Omental fat pad (tissue), 4 donors: ENCODE data around the gene MT1H. TPM values are rescaled to one million over a fixed set of nuclear protein-coding genes. Genes with fewer than 3 reads are reported as not detected.

Experiments
- ATAC-seq: fragments of 150-250 bp; one replicate; pipeline ENCODE4 v1.9.1; 2016; ENCODE audit warnings: mild to moderate bottlenecking, moderate library complexity; ENCODE audit not compliant: low FRiP score
- DNase-seq: peaks from one replicate; pipeline ENCODE4 v3.0.0-alpha.2; 2019; ENCODE audit warnings: low spot score
- total RNA-seq, 4 donors: library from RNA; depleted of rRNA; stranded (reverse); fragments of >200 nt; gene quantifications; one replicate each; pipeline ENCODE4 v1.1.0, GENCODE V29; 2016
- TF ChIP-seq, protein P1 (sequence below), 3 donors: fragments of 450-650 bp; IDR thresholded peaks; one replicate each; pipeline ENCODE4 v1.5.1; 2016 to 2017; ENCODE audit warnings: antibody characterized with exemption in 3 of 3, mild to moderate bottlenecking in 3 of 3, moderate library complexity in 2 of 3

MT1H gene
- total RNA-seq, 4 donors from 2014 or later: 11.9 to 23.3 TPM; not detected in 2

- no peak for ATAC-seq
- TF ChIP-seq, protein P1, sequence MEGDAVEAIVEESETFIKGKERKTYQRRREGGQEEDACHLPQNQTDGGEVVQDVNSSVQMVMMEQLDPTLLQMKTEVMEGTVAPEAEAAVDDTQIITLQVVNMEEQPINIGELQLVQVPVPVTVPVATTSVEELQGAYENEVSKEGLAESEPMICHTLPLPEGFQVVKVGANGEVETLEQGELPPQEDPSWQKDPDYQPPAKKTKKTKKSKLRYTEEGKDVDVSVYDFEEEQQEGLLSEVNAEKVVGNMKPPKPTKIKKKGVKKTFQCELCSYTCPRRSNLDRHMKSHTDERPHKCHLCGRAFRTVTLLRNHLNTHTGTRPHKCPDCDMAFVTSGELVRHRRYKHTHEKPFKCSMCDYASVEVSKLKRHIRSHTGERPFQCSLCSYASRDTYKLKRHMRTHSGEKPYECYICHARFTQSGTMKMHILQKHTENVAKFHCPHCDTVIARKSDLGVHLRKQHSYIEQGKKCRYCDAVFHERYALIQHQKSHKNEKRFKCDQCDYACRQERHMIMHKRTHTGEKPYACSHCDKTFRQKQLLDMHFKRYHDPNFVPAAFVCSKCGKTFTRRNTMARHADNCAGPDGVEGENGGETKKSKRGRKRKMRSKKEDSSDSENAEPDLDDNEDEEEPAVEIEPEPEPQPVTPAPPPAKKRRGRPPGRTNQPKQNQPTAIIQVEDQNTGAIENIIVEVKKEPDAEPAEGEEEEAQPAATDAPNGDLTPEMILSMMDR (IDR thresholded peaks at IDR 0.05): no peak
- DNase-seq: no peak
These were observed 21.0 kb downstream of the MT1H start for GRCh38 chr16:56690420-56691122.

GRCh38 chr16:56691885-56692284 is 22.3 kb downstream of the MT1H start:
- DNase-seq (no peak), ATAC-seq (no peak)
- TF ChIP-seq, protein P1 (IDR thresholded peaks at IDR 0.05): no peak

DNA sequence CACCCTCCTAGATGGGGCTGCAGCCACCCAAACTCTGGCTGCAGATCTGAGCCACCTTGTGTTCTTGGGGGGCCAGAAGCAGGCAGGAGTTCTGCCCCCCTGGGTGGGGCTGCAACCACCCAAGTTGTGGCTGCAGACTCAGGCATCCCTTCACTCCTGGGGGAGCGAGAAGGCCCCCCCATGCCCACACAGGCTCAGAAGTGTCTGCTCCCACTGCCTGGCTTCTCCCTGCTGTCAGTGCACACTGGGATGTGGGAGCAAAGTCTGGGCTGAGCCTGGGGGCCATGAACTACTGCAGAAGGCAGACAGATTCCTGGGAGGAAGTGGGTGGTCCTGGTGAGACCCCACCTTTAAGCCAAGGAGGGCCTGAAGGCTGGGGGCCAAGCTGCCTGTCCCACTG is 25.6 kb downstream of the MT1H start:
- TF ChIP-seq, protein P1 (IDR thresholded peaks at IDR 0.05): no peak
- DNase-seq: no peak
- no peak for ATAC-seq

DNA sequence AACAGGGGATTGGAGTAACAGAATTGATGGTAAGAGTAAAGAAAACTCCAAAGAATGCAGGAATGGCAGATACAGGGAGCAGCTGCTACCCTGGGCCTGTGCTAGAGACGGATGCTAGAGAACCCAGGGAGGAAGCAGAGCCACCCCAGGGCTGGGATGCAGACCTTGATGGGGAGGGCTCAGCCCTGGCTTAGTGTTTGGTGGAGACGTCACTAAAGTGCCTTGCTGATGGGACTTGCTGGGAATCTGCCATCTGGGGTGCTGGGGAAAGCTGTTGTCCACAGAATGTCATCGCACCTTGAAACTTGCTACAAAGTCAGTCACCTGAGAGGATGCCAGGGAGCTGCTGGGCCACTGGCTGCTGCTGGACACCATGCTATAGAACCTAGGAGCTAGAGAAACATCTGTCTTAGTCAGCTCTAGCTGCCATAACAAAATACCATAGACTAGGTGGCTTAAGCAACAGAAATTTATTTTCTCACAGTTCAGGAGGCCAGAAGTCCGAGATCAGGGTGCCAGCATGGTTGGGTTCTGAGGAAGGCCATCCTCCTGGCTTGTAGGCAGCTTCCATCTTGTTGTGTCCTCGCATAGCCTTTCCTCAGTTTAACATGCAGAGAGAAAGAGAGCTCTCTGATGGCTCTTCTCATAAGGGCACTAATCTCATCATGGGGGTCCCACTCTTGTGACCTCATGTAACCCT is 28.0 kb downstream of the MT1H start:
- TF ChIP-seq, protein P1 (IDR thresholded peaks at IDR 0.05): no peak
- DNase-seq: no peak
- no peak for ATAC-seq

DNA sequence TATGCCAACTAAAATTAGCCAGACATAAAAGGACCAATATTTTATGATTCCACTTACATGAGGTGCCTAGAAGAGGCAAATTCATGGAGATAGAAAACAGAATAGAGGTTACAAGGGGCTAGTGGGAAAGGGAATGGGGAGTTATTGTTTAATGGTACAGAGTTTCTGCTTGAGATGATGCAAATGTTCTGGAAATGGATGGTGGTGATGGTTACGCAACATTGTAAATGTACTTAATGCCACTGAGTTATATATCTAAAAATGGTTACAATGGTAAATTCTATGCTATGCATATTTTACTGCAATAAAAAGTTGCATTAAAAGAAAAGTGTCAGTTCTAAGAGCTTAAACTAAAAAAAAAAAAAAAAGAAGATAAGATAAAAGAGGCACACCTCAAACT is 30.6 kb downstream of the MT1H start:
- no peak for ATAC-seq
- DNase-seq: no peak
- TF ChIP-seq, protein P1 (IDR thresholded peaks at IDR 0.05): no peak

GRCh38 chr16:56700631-56701030 is 31.0 kb downstream of the MT1H start:
- ATAC-seq (no peak), DNase-seq (no peak)

More at GRCh38 chr16:56700631-56701030, 31.0 kb downstream of the MT1H start:
- TF ChIP-seq, protein P1 (IDR thresholded peaks at IDR 0.05): no peak
